LNCAP (cell line): ENCODE data around the gene SMIM35.

Source experiments
- TF ChIP-seq, protein P1 (sequence below): fragments of 450-650 bp; IDR thresholded peaks from 2 replicates; pipeline ENCODE4 v1.5.1; 2017; ENCODE audit warnings: mild to moderate bottlenecking

SMIM35 gene

DNA sequence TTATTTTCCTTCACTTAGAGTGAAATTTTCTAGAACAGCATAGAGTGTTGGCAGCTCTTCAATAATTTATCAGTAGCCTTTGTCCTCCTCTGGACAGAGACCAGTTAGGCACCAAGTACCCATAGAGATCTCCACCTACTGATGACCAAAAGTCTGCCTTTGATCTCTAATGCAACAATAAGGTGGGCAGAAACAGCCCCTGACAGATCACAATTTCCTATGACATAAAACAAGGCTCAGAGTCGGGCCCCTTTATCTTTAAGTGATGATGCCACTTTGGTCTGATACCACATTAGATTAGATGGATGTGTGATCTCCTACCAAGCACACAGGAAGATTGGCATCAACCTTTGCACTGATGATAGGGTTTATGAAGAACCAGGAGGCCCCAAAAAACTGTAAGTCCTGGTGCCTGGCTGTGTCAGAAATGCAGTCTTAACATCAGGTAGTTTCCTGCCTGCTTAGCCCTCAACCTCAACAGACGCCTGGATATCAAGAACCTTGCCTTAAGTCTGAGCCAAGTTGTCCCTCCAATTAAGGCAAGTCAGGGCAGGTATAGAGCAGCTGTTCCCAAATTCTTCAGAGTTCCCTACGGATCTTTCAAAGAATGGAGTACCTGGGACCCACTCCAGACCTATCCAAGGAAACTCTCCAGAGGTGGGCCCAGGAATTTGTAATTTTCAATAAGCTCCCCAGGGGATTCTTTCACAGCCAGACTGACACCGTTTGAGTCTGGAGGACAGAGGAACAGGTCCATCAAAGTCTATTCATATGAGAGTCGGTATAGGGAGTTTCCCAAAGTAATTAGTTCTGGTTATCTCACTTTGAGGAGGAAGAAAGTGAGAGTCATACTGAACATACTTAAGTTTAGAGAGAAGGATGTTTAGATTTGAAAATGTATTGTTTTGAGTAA, 40.5 kb downstream of the SMIM35 start:
- TF ChIP-seq, protein P1, sequence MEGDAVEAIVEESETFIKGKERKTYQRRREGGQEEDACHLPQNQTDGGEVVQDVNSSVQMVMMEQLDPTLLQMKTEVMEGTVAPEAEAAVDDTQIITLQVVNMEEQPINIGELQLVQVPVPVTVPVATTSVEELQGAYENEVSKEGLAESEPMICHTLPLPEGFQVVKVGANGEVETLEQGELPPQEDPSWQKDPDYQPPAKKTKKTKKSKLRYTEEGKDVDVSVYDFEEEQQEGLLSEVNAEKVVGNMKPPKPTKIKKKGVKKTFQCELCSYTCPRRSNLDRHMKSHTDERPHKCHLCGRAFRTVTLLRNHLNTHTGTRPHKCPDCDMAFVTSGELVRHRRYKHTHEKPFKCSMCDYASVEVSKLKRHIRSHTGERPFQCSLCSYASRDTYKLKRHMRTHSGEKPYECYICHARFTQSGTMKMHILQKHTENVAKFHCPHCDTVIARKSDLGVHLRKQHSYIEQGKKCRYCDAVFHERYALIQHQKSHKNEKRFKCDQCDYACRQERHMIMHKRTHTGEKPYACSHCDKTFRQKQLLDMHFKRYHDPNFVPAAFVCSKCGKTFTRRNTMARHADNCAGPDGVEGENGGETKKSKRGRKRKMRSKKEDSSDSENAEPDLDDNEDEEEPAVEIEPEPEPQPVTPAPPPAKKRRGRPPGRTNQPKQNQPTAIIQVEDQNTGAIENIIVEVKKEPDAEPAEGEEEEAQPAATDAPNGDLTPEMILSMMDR: no peak

DNA sequence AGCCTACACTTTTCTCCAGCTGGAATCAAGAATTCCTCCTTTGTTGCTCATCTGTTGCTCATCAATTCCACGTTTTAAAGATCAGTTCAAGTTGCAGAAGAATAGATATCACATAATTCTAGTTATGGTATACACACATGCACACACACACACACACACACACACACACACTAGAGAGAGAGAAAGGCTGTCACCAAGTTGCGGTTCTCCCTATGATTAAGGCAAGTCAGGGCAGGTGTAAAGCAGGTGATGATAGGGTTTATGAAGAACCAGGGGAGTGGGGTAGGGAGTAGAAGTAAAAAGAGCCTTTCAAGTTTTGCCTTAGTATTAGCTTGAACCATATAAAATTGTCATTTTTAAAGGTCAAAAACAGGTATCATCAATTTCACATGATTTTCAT, 41.6 kb downstream of the SMIM35 start:
- TF ChIP-seq, protein P1: no peak

DNA sequence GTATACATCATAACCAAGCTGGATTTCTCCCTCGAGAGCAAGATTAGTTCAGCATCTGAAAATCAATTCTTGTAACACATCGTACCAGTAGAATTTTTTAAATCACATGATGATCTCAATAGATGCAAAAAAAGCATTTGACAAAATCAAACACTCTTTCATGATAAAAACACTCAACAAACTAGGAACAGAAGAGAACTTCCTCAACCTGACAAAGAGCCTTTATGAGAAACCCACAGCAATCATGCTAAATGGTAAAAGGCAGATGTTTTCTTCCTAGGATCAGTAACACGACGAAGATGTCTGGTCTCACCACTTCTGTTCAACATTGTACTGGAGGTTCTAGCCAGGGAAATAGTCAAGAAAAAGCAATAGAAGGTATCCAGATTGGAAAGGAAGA, 44.0 kb downstream of the SMIM35 start:
- TF ChIP-seq, protein P1: no peak

DNA sequence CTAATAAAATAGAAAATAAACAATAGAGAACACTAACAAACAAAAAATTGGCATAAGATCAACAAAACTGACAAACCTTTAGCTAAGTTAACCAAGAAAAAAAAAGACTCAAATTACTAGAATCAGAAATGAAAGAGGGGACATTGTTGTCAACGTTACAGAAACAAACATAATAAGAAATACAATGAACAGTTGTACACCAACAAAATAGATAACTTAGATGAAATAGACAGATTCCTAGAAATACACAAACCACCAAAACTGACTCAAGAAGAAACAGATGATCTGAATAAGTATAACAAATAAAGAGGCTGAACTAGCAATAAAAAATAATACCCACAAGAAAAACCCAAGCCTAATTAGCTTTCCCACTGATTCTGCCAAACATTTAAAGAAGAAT, 44.6 kb downstream of the SMIM35 start:
- TF ChIP-seq, protein P1: no peak

DNA sequence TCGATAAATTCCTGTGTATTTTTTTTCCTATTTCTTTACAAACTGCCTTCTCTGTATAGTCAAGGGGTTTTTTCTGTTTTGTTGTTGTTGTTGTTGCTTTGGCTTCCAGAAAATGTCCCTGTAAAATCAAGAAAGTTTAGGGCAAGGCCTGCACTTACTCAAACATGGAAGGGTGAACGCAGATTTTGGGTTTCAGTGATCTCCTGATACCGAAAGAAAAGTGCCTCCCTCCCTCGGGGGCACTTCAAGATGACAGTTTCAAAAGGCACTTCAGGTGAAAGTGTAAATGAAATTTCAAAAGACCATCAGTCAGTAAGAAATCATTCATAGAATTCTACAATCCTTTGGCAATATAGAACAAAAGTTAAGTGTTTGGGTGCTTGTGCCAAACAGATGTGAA, 53.3 kb downstream of the SMIM35 start:
- TF ChIP-seq, protein P1: no peak

DNA sequence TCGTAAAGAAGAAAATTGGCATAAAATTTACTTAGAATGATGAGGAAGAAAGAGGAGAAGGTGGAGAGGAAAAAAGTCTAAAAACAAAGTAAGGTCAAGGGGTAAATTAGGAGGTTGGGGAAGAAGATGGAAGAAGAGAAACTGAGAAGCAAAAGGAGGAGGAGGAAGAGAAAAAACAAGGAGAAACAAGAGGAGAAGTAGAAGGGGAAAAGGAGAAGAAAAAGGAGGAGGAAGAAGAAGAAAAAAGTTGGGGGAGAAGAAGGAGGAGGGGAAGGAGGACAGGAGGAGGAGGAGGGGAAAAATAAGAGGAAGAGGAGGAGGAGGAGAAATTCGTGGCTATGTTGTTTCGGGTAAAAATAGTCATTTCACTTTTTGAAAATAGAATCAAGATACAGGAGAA, 58.1 kb downstream of the SMIM35 start:
- TF ChIP-seq, protein P1: no peak

DNA sequence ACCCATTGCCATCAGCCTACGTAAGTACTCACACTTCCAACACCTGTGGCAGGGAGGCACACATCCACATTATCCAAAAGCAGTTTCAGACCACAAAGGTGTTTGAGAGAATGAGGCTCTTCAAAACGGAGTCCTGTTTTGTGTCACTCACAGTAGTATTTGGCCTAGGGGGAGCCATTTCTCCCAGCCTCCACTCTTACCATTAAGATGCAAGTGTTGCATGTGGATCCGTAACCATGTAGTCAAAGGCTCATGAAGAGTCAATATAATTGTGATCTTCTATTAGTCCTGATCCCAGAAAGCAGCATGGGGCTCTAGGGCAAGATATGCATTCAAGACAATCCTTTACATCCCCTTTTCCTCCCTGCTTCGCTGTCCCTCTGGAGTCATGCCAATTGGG, 59.1 kb downstream of the SMIM35 start:
- TF ChIP-seq, protein P1: no peak
